ENCODE results near the gene LCN6. TPM values are rescaled to one million over a fixed set of nuclear protein-coding genes. Genes with fewer than 3 reads are reported as not detected.
"Not testable (repeated sequence)": the region's sequence is repeated elsewhere in the genome, so short reads cannot be mapped to it uniquely, and the experiment has no call there.

Gene LCN6
- total RNA-seq, 1 donor from 2014 or later = not detected

GRCh38 chr9:136792321-136793085, 44.2 kb upstream of the LCN6 start:
- no peak for DNase-seq (ENCODE audit: low read depth)
- TF ChIP-seq CTCF (conservative IDR thresholded peaks at IDR 0.05; ENCODE audit: low read depth, low read length) = no peak
- peak overlapping the region; percentile 78 for H3K4me3 ChIP-seq (ENCODE audit: low read depth, low read length)

GRCh38 chr9:136791516-136792276, 43.4 kb upstream of the LCN6 start:
- TF ChIP-seq CTCF (conservative IDR thresholded peaks at IDR 0.05; ENCODE audit: low read depth, low read length) = peak; percentile 96
- no peak for DNase-seq (ENCODE audit: low read depth)
- H3K4me3 ChIP-seq (ENCODE audit: low read depth, low read length) = peak overlapping the region; percentile 78

- H3K4me3 ChIP-seq (ENCODE audit: low read depth, low read length) = peak within 1 kb of the TSS; percentile 78
- TF ChIP-seq CTCF (conservative IDR thresholded peaks at IDR 0.05; ENCODE audit: low read depth, low read length) = no peak
- peak; percentile 77 for DNase-seq (ENCODE audit: low read depth)
Measured at GRCh38 chr9:136790640-136791515, 42.6 kb upstream of the LCN6 start, which contains the start of gene TMEM141. Gene TMEM141 (plus strand): TSS chr9:136791344. CDS start chr9:136791371, 27 bp downstream.

- H3K4me3 ChIP-seq (ENCODE audit: low read depth, low read length) = no peak overlapping the region
- no peak for TF ChIP-seq CTCF (conservative IDR thresholded peaks at IDR 0.05; ENCODE audit: low read depth, low read length)
- DNase-seq (ENCODE audit: low read depth) = no peak
Measured at GRCh38 chr9:136789523-136789937, 41.2 kb upstream of the LCN6 start.

GRCh38 chr9:136788644-136789522, 40.6 kb upstream of the LCN6 start:
- not testable (repeated sequence) for H3K4me3 ChIP-seq (ENCODE audit: low read depth, low read length); DNase-seq (ENCODE audit: low read depth)

- peak; percentile 74 for TF ChIP-seq CTCF (conservative IDR thresholded peaks at IDR 0.05; ENCODE audit: low read depth, low read length)
- DNase-seq (ENCODE audit: low read depth) = no peak
- H3K4me3 ChIP-seq (ENCODE audit: low read depth, low read length) = no peak overlapping the region
Measured at GRCh38 chr9:136787690-136788400, 39.5 kb upstream of the LCN6 start.

GRCh38 chr9:136786983-136787382, 38.7 kb upstream of the LCN6 start:
- not testable (repeated sequence) for DNase-seq (ENCODE audit: low read depth); H3K4me3 ChIP-seq (ENCODE audit: low read depth, low read length)

All from epithelial cell of proximal tubule (primary cell).